ENCODE measurements around the gene ZDHHC24.
"Not testable (repeated sequence)": the region's sequence is repeated elsewhere in the genome, so short reads cannot be mapped to it uniquely, and the experiment has no call there.

ZDHHC24 gene

DNA sequence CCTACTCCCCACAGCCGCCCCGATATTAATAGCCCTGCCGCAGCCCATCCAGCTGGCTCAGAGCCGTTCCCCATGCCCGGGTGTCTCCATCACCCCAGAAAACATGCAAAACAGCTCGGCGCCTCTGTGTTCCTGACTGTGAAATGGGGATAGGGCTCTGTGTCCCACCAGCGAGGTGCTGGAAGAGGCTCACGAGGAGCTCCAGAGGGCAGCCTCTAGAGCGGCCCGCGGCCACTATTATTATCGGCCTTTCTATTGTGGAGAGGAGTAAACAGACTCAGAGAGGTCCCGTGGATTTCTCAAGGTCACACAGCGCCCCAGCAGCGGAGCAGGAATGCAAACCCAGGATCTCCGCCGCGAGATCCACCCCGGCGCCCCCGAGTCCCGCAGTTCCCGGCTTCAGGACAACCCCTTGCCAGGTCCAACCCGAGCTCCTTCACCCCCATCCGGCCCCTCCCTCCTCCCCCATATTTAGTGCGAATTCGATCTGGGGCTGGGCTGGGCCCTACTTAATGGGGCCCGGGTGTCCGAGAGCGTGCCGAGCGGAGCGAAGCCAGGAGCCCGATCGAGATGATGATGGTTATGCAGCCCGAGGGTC, 619 bp upstream of the ZDHHC24 start, which contains the start of gene ACTN3:
Gene ACTN3, plus strand, starts transcription at position 536 of the 598 bp plus-strand sequence. Its CDS starts 35 bp downstream, at position 571.
- no peak for DNase-seq (ENCODE audit: low read depth)

DNA sequence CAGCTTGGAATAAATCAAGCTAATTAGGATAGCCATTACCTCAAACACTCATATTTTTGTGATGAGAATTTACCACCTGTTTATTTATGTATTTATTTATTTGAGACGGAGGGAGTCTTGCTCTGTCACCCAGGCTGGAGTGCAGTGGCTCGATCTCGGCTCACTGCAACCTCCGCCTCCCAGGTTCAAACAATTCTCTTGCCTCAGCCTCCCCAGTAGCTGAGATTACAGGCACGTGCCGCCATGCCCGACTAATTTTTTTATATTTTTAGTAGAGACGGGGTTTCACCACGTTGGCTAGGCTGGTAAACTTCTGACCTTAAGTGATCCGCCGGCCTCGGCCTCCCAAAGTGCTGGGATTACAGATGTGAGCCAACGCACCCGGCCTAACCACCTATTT, 896 bp downstream of the ZDHHC24 start:
- DNase-seq (ENCODE audit: low read depth): not testable (repeated sequence)

DNA sequence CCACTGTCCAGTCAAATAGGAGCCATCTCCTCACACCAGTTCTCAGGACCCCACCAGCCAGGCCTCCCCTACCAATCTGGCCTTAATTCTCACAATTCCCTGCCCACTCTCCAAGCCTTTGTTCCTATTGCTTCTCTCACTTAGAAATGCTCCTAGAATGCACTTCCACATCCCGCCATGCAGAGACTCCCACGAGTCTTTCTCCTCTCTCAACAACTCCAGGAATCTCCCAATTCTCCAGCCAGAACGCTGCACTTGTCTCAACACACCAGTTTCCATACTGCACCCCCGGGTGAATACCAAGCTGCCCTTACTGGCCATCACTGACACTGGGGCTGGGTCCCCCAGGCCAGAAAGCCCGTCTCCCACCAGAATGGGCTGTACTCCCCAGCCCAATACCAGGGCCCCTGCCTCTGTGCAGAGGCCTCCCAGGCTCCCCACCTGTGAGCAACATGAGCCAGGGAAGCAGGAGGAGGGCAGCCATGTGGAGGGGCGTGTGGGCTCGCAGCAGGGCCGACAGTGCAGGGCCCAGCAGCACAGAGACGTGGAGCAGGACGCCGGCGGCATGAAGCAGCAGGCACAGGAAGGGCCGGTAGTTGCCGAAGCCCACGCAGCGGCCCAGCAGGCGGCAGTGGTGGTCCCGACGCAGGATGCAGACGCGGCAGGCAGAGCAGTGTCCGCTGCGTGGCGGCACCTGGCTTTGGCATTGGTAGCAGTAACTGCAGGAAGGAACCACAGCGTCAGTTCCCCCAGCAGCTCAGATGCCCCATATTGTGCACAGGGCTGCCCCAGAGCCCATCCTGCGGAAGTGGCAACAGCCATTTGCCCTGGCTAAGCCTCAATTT, 2.4 kb downstream of the ZDHHC24 start:
- DNase-seq (ENCODE audit: low read depth): peak; percentile 17

DNA sequence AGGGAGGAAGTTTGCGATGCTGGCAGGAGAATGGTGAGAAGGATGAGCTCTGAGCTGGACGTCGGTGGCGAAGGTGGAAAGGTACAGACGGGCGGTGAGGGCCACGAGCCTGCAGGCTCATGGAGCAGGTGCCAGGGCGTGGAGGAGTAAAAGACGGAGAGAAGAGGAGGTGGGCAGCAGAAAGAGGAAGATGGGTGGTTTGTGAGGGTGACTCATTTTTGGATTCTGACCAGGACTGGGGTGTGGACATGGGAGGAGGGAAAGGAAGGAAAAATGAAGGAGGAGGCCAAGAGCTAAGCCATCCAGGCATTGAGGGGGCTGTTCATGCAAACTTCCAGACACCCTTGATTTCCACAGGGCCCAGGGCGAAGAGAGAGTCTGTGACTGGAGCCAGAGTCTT, 3.5 kb downstream of the ZDHHC24 start:
- no peak for DNase-seq (ENCODE audit: low read depth)

DNA sequence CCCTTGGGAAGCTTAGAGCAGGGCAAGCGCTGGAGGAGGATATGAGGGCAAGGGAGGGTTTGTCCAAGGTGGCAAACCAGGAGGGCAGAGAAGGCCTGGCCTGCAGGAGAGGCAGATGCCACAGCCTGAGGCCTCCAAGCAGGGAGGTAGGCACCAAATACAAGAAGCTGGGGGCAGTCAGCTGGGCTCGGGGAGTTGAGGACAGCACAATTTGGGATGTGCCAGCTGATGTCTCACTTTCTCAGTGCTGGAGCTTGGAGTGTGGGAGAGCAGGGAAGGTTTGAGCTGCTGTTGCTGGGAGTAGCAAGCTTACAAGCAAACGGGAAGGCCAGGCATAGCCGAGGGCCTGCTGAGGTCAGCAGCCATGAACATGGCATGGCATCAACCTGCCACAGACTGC, 4.0 kb downstream of the ZDHHC24 start:
- no peak for DNase-seq (ENCODE audit: low read depth)

DNA sequence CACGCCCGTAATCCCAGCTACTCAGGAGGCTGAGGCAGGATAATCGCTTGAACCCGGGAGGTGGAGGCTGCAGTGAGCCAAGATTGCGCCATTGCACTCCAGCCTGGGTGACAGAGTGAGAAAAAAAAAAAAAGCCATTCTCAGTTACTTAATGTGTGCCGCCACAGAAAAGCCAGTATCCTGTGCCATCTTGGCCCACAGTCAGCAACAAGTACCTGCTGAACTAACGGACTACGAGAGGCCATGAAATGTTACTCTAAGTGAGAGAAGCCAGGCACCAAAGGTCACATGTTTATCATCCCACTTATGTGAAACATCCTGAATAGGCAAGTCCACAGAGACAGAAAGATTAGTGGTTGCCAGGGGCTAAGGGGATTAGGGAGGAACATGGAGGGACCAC, 5.2 kb downstream of the ZDHHC24 start:
- DNase-seq (ENCODE audit: low read depth): not testable (repeated sequence)

DNA sequence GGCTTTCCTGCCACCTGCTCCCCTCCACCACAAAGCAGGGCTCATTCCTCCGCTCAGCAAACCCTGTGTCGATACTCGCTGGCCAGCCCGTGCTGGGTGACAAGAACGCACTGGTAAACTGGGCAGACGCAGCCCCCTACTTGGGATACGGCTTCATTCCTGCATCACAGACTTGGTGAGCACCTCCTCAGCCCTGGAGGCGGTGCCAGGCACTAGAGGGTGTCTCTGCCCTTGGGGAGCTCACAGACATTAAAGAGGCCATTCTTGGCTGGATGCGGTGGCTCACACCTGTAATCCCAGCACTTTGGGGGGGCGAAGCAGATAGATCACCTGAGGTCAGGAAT, 6.0 kb downstream of the ZDHHC24 start:
- DNase-seq (ENCODE audit: low read depth): no peak

DNA sequence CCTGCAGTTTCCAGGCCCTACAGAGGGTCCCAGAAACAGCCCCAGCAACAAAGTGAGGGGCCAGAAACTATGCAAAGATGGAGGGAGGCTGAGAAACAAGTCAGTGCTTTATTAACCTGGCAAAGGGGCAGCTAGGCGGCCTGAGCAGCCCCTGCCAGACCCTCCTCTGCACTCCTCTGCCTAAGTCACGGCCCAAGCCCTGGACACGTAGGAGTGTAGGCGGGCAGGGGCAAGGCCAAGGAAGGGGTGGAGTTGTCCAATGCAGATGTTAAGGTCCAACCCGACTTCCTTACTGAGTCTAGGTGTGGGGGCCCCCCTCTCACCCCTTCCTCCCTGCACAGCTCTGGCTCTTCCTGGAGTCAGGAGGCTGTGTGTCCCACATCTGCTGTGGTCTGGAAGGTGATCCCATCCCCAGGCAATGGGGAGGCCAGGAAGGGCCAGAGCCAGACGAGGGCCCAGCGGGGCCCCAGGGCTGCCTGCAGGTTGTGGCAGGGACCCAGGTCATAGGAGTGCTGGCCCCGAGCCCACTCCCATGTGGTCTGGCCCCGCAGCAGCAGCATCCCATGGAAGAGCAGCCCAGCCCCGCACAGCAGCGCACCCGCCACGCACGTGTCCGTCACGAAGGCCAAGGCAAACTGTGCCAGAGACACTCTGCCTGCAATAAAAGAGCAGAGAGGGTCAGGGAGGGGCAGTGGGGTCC, 6.5 kb downstream of the ZDHHC24 start:
- DNase-seq (ENCODE audit: low read depth): no peak

DNA sequence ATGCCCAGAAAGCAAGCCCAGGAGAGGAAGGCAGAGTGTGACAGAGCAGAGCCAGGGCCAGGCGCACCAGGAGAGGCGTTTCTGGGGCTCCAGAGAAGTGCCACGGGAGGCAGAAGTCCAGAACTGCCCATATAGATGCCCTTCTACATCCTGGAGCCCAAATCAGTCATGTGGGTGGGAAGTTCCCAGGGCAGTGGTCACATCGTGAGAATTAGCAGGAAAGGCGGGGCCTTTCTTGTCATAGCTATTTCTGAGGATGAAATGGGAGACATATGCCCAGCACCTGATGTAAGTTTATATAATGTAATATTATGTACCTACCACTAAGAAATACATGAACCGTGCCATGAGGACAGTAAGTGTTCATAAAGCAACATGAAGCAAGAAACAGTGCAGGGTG, 13.1 kb downstream of the ZDHHC24 start:
- no peak for DNase-seq (ENCODE audit: low read depth)

DNA sequence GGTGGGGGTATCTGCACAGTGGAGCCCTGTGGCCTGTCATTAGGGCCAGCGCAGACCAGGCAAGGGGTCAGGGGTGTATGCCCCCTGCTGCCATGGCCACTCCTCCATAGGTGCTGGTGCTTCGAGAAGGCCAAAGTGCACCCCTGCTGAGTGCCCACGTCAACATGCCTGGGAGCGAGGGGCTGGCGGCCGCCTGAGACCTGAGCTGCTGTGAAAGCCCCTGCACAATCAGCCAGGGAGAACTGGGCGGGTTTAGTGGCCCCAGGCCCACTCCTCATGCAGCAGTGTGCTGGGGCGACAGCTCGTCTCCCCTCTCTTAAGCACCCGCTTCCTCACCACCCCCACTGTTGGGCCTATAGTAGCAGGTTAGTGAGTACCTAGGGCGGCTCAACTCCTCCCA, 14.0 kb downstream of the ZDHHC24 start:
- DNase-seq (ENCODE audit: low read depth): no peak

DNA sequence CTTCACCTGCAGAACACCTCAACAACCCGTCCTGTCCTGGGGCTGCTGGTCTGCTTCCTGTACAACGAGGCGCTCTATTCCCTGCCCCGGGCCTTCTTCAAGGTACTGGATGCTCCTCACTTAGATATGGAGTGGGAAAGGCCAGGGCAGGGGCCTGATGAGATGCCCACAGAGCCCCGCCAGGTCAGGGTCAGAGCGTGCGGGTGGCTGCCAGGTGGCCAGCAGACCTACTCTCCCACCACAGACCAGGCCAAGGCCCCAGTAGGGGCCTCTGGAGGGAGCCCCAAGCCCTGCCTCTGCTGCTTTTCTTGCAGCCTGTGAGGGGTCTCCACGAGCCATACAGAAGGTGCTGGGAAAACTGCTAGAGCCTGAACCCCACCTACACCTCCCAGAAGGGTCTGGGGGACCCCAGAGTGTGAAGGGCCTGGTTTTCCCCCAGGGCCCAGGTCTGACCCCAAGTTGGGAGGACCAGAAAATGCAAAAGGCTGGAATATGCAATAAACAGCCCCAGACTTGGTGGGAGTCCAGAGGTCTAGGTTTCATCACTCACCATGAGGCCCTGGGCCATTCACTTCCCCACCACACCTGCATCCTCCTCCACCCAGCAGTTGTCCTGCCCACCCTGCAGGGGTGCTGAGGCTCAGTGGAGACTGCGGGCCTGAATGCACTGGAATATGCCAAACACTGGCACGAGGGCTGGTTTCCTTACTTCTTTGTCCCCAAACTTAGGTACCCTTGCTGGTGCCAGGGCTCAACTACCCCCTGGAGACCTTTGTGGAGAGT, 14.7 kb downstream of the ZDHHC24 start:
- DNase-seq (ENCODE audit: low read depth): no peak

DNA sequence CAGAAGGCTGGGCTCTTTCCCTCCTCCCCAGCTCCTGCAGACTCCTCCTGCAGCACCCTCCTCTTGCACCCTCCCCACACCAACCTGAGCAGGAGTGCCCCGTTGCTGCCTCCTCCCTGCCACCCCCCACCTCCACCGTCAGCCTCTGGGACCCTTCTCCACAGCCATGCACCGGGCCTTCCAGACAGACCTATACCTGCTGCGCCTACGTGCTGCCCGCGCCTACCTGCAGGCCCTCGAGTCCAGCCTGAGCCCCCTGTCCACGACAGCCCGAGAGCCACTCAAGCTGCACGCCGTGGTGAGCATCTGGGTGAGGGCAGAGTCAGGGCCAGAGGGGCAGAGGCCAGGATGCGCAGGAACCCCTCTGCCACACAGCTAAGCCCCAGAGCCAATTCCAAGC, 16.2 kb downstream of the ZDHHC24 start:
- no peak for DNase-seq (ENCODE audit: low read depth)

DNA sequence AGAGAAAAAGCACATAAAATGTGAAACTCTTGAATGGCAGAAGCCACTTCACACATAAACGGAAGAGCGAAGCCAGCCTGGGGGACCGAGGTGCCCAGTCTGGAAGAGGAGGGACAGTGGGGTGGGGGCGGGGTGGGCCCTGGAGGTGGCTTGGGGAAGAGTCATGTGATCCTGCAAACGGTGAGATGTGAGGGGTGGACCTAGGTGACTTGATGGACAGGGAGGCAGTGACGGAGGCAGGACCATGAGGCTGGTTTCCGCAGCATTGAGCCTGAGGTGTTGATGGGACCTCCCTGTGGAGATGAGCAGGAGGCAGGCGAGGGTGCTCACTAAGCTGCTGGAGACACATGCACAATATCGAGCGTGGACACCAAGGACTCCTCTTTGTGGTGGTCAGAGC, 16.8 kb downstream of the ZDHHC24 start:
- DNase-seq (ENCODE audit: low read depth): no peak

DNA sequence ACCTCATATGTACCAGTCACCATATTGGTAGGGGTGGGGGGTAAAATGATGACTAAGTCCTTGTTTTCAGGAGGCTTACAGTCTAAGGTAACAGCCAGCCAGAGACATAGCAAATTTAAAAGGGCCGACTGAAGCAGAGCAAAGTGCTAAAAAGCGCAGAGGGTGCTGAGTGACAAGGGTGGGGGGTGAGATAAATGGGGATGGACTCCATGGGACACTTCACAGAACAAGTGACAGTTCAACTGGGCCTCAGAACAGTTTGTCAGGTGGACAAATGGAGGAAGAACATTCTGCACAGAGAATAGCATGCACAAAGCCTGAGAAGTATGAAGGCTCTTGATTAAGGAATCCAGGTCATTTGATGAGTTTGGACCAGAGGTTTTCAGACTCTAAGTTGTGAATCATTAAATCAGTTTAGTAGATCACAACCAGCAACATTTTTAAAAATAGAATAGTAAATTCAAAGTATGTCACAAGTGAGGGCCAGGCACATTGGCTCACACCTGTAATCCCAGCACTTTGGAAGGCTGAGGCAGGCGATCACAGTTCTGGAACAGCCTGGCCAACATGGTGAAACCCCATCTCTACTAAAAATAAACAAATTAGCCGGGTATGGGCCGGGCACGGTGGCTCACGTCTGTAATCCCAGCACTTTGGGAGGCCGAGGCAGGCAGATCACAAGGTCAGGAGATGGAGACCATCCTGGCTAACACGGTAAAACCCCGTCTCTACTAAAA, 21.4 kb downstream of the ZDHHC24 start:
- no peak for DNase-seq (ENCODE audit: low read depth)

DNA sequence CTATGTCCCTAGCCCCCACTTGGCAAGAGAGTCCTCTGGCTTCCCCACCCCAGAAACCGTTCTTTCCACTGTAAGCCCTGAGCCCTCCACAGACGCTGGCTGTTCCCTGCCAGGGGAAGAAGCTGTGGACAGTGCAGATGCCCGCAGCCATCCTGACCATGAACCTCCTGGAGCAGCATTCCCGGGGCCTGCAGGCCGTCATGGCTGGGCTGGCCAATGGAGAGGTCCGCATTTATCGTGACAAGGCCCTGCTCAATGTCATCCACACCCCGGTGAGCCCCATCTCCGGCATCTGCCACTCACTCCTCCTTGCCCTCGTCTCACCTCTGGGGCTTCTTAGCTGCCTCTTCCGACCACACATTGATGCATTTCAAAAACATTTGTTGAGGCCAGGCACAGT, 22.2 kb downstream of the ZDHHC24 start:
- DNase-seq (ENCODE audit: low read depth): no peak

DNA sequence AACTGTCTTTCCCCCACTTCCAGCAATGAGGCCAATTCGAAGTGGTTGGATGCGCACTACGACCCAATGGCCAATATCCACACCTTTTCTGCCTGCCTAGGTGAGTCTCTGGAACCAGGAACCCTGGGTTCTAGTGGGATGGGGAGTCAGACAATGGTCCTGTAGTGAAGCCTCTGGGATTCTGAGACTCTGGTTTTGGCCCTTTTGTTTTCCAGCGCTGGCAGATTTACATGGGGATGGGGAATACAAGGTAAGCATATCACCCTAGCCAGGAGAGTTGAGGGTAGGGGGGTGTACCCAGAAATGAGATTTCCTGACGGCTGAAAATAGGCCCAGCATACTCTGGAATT, 34.9 kb downstream of the ZDHHC24 start:
- no peak for DNase-seq (ENCODE audit: low read depth)

DNA sequence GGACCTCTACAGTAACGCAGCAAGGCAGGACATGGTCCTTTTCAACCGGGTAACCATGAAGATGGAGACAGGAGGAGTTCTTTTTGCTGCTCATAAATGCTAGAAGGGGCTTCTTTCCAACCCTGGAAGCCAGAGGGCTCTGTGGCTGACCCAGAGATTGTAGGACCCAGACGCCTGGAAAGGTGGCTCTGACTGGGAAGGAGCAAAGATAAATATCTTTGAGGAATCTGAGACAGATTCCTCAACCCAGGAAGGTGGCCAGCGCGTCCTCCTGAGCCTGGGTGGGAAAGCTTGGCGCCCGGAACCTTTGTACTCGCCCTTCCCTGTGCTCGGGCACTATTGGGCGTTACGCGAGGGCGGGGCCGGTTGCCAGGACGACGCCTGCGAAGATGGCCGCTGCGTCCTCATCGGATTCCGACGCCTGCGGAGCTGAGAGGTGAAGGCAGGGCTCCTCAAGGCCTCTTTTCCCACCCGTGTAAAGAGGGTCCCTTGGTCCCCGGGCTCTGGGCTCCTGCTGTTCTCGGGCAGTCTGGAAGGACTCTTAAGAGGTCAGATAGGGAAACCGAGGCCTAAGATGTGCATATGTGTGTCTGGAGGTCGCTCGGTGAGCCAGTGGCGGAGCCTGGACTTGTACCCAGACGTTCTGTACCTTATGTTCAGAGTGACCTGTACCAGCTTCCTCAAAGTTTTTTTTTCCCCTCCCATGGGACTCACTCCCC, 35.4 kb downstream of the ZDHHC24 start, which contains the start of gene BBS1:
Gene BBS1, plus strand, starts transcription at position 365 of the 719 bp plus-strand sequence. Its CDS starts 25 bp downstream, at position 390.
- peak; percentile 54 for DNase-seq (ENCODE audit: low read depth)

DNA sequence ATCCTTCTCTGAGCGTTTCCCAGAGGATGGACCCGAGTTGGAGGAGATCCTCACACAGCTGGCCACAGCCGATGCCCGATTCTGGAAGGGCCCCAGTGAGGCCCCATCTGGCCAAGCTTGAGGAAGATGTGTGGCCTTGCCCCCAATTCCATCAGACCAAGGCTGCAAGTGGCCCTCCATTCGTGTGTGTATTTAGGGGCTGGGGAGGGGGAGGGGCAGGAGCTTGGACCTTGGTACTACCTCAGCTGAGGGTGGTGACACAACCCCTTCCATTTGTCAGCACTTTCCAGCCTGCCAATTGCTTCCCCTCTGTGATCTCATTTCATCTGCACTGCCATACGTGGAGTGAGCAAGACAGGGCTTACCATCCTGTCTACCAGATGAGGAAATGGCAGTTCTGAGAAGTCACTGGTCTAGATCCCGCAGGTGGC, 36.7 kb downstream of the ZDHHC24 start:
- DNase-seq (ENCODE audit: low read depth): no peak

DNA sequence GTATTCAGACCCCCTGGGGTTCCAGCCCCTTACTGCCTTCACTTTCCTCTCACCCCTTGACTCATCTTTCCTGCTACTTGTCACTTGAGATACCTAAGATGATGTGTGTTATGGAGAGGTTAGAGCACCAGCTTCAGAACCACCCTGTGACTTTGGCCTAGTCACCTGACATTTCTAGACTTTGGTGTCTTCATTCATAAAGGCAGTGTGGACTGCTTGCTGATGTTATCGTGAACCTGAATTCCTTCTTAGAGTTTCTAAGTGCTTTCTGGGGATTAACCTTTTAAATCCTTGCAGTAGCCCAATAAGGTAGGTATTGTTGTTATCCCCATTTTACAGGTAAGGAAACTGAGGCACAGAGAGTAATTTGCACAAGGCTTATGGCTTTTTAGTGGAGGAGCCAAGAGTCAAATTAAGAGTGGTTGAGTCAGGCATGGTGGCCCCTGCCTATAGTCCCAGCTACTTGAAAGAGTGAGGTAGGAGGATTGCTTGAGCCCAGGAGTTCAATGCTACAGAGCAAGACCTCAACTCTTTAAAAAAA, 40.5 kb downstream of the ZDHHC24 start:
- DNase-seq (ENCODE audit: low read depth): no peak

DNA sequence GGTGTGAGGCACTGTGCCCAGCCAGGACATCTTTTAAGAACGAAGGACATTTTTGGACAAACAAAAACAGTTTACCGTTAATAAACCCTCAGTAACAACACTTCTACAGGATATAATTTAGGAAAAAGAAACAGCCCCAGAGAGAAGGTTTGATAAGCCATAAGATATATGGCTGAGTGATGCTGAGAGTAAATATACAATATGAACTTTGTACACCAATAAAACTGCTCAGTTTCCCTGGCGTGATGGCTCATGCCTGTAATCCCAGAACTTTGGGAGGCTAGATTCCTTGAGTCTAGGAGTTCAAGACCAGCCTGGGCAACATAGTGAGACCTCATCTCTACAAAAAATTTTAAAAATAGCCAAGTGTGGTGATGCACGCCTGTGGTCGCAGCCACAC, 47.3 kb downstream of the ZDHHC24 start:
- no peak for DNase-seq (ENCODE audit: low read depth)

DNA sequence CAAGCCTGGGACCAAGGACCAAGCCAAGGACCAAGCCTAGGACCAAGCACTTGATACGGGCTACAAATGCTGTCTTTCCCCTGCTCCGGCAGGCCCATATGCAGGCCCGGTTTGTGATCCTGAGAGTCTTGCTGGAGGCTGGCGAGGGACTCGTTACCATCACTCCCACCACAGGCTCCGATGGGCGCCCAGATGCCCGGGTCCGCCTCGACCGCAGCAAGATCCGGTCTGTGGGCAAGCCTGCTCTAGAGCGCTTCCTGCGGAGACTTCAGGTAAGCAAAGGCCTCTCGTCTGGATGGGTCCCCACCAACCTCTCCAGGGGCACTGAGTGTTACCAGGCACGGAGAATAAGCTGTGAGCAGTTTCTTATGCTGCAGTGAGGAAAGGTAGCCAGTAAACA, 48.6 kb downstream of the ZDHHC24 start:
- no peak for DNase-seq (ENCODE audit: low read depth)
